Uterus (tissue), 4 donors: ENCODE results near the gene ME1. TPM values are rescaled to one million over a fixed set of nuclear protein-coding genes. Genes with fewer than 3 reads are reported as not detected.
"Not testable (repeated sequence)": the region's sequence is repeated elsewhere in the genome, so short reads cannot be mapped to it uniquely, and the experiment has no call there.

Experiments
- DNase-seq, 2 donors: peaks; one replicate each; pipeline ENCODE4 v3.0.0-alpha.2; 2019 to 2020
- H3K27ac ChIP-seq, 2 donors: fragments of 200-600 bp; sonication (generic); 1 replicate in 1 of 2; 2 replicates in 1 of 2; pipeline ENCODE4 v1.5.1; 2016 to 2018
- H3K27me3 ChIP-seq, 2 donors: fragments of 200-600 bp; sonication (generic); one replicate each; pipeline ENCODE4 v1.5.1; 2018 to 2019; ENCODE audit warnings: control low read depth in 1 of 2
- H3K36me3 ChIP-seq, 2 donors: fragments of 200-600 bp; sonication (generic); one replicate each; pipeline ENCODE4 v1.5.1; 2019; ENCODE audit warnings: control low read depth in 1 of 2
- H3K4me1 ChIP-seq, 2 donors: fragments of 200-600 bp; sonication (generic); one replicate each; pipeline ENCODE4 v1.5.1; 2018 to 2019; ENCODE audit warnings: control low read depth in 1 of 2
- H3K4me3 ChIP-seq, 2 donors: fragments of 200-600 bp; sonication (generic); 1 replicate in 1 of 2; 2 replicates in 1 of 2; pipeline ENCODE4 v1.5.1; 2018 to 2019; ENCODE audit warnings: mild to moderate bottlenecking in 1 of 2
- H3K9me3 ChIP-seq, 2 donors: fragments of 200-600 bp; sonication (generic); one replicate each; pipeline ENCODE4 v1.5.1; 2019; ENCODE audit warnings: control low read depth in 1 of 2
- POLR2A ChIP-seq, 2 donors: fragments of 450-650 bp; IDR thresholded peaks; one replicate each; pipeline ENCODE4 v1.6.1; 2016; ENCODE audit warnings: antibody characterized with exemption in 2 of 2, mild to moderate bottlenecking in 1 of 2, moderate library complexity in 1 of 2
- intact Hi-C: fragments of 100-400 bp; cut with DNase I; formaldehyde crosslinking; loops from one replicate; pipeline ENCODE4 v1.15.1; 2023; ENCODE audit warnings: low total_unique reads
- total RNA-seq, 4 donors: library from RNA; depleted of rRNA in 3 of 4; stranded (reverse); fragments of >200 nt in 3 of 4; gene quantifications; one replicate each; pipeline versions ENCODE4 v1.1.0 to v1.2.4, GENCODE V29; 2014 to 2023
- TF ChIP-seq, protein P1 (sequence below), 4 experiments: fragments of 200-600 bp in 2 of 4; fragments of 450-650 bp in 2 of 4; sonication (generic) in 2 of 4; IDR thresholded peaks; one replicate each; pipeline ENCODE4 v1.5.1; 2016 to 2019; ENCODE audit warnings: antibody characterized with exemption in 4 of 4, mild to moderate bottlenecking in 2 of 4, moderate library complexity in 1 of 4
- donor health status: DM: yes; HTN: yes; CAD: no.

The ME1 gene
- total RNA-seq, 4 donors from 2014 or later, result 1.0 to 18.5 (median 3.2) TPM

DNA sequence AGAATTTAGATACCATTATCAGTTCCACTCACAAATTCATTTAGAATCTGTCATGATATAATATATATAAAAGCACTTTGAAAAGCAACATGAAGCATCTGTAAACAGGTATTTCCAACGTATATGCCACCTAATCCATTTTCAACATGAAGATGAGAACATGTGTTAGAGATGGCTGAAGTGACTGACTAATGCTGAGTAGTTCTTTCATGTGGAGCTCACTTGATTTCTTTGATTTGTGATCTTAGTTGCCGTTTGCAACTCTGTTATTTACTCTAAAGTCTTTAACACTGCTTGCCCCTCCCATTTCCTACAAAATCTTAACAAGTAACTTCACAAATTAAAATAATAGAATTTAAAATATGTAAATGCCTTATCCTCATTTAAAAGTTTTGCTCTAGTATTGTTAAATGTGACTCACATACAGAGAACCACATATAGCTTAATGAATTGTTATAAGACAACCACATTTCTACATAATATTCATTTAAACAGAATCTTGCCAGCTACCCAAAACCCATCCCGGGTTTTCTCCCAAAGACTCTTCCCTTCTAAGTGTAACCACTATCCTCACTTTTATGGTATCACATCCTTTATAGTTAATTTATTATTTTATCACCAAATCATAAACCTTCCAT lies 78.3 kb downstream of the ME1 start:
- intact Hi-C loops, result no loop called here
- no peak for TF ChIP-seq POLR2A (IDR thresholded peaks at IDR 0.05)
- TF ChIP-seq, protein P1, sequence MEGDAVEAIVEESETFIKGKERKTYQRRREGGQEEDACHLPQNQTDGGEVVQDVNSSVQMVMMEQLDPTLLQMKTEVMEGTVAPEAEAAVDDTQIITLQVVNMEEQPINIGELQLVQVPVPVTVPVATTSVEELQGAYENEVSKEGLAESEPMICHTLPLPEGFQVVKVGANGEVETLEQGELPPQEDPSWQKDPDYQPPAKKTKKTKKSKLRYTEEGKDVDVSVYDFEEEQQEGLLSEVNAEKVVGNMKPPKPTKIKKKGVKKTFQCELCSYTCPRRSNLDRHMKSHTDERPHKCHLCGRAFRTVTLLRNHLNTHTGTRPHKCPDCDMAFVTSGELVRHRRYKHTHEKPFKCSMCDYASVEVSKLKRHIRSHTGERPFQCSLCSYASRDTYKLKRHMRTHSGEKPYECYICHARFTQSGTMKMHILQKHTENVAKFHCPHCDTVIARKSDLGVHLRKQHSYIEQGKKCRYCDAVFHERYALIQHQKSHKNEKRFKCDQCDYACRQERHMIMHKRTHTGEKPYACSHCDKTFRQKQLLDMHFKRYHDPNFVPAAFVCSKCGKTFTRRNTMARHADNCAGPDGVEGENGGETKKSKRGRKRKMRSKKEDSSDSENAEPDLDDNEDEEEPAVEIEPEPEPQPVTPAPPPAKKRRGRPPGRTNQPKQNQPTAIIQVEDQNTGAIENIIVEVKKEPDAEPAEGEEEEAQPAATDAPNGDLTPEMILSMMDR (IDR thresholded peaks at IDR 0.05), result no peak
- no peak for DNase-seq

DNA sequence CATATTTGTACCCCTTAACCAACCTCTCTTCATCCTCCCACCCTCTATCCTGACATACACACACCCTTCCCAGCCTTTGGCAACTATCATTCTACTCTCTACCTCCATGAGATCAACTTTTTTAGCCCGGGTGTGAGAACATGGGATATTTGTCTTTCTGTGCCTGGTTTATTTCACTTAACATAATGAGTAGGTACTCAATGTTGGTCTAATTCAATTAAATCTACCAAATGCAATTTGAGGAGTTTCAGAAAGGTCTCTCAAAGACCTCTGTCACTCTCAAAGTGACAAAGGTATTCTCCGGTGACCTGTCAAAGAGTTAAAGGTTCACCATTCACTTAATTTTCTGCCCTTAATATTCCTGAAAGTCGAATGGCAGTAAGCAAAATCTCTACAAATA lies 87.7 kb downstream of the ME1 start:
- H3K27ac ChIP-seq, result no peak overlapping the region
- peaks cover 0 to 3% of the 10 kb centered on the region in 2 donors for H3K36me3 ChIP-seq
- no peak overlapping the region for H3K4me3 ChIP-seq
- intact Hi-C loops, result no loop called here
- H3K9me3 ChIP-seq, result no peaks in the 10 kb centered on the region
- no peak for DNase-seq
- TF ChIP-seq, protein P1 (IDR thresholded peaks at IDR 0.05), result no peak
- TF ChIP-seq POLR2A (IDR thresholded peaks at IDR 0.05), result no peak
- H3K4me1 ChIP-seq, result no peaks in the 10 kb centered on the region
- H3K27me3 ChIP-seq, result no peaks in the 10 kb centered on the region

More for the DNA sequence above, 78.3 kb downstream of the ME1 start:
- no peaks in the 10 kb centered on the region for H3K27me3 ChIP-seq
- H3K9me3 ChIP-seq, result no peaks in the 10 kb centered on the region
- H3K36me3 ChIP-seq, result no peaks in the 10 kb centered on the region
- H3K4me1 ChIP-seq, result no peaks in the 10 kb centered on the region
- H3K27ac ChIP-seq, result no peak overlapping the region
- H3K4me3 ChIP-seq, result no peak overlapping the region

DNA sequence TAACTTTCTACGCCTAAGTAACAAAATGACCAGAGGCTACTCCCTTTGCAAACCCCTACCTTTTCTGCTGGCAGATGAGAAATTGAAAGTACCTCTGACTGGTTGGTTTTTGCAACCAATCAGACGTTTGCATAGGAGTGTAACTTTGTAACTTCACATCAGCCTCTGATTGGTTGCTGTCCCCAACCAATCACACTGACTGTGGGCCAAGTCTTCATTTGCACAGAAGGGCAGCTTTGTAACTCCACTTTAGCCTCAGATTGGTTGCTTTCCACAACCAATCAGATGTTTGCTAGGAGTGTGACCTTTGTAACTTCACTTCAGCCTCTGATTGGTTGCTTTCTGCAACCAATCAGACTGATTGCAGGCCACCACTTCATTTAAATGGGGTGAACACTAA lies 89.1 kb downstream of the ME1 start:
- no peaks in the 10 kb centered on the region for H3K9me3 ChIP-seq
- H3K27me3 ChIP-seq, result no peaks in the 10 kb centered on the region
- intact Hi-C loops, result no loop called here
- no peaks in the 10 kb centered on the region for H3K4me1 ChIP-seq
- peaks cover 0 to 3% of the 10 kb centered on the region in 2 donors for H3K36me3 ChIP-seq
- no peak overlapping the region for H3K4me3 ChIP-seq
- TF ChIP-seq, protein P1 (IDR thresholded peaks at IDR 0.05), result no peak
- TF ChIP-seq POLR2A (IDR thresholded peaks at IDR 0.05), result no peak
- no peak for DNase-seq
- no peak overlapping the region for H3K27ac ChIP-seq

DNA sequence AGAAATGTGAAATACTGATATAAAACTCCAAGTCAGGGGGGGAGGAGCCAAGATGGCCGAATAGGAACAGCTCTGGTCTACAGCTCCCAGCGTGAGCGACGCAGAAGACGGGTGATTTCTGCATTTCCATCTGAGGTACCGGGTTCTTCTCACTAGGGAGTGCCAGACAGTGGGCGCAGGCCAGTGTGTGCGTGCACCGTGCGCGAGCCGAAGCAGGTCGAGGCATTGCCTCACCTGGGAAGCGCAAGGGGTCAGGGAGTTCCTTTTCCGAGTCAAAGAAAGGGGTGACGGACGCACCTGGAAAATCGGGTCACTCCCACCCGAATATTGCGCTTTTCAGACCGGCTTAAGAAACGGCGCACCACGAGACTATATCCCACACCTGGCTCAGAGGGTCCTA lies 96.9 kb downstream of the ME1 start:
- not testable (repeated sequence) for DNase-seq, H3K9me3 ChIP-seq

DNA sequence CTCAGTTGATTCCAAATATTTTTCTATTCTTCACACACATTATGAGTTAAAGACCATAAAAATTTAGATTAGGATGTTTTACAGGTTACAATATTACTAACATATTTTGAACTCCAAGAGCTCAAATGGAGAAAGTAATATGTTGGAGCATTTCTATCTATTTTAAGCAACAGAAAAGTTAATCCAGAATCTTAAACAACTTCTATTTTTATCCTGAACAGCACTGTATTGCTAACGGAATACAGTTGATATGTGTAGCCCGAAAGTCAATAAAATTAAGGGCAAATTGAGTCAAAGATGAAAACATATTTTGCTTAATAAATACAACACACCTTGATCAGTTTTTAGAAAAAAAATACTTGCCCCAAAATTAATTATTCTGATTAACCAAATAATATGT lies 97.4 kb downstream of the ME1 start:
- Histone ChIP-seq H3K4me1 (no peaks in the 10 kb centered on the region), H3K27me3 (no peaks in the 10 kb centered on the region), H3K4me3 (no peak overlapping the region), H3K9me3 (no peaks in the 10 kb centered on the region), H3K27ac (no peak overlapping the region), H3K36me3 (no peaks in the 10 kb centered on the region)
- TF ChIP-seq POLR2A (IDR thresholded peaks at IDR 0.05), result no peak
- TF ChIP-seq, protein P1 (IDR thresholded peaks at IDR 0.05), result no peak
- DNase-seq, result no peak
- intact Hi-C loops, result no loop called here

More for the DNA sequence above, 96.9 kb downstream of the ME1 start:
- H3K27me3 ChIP-seq, intact Hi-C loops, H3K4me1 ChIP-seq, H3K4me3 ChIP-seq, H3K36me3 ChIP-seq, H3K27ac ChIP-seq: not testable (repeated sequence)

DNA sequence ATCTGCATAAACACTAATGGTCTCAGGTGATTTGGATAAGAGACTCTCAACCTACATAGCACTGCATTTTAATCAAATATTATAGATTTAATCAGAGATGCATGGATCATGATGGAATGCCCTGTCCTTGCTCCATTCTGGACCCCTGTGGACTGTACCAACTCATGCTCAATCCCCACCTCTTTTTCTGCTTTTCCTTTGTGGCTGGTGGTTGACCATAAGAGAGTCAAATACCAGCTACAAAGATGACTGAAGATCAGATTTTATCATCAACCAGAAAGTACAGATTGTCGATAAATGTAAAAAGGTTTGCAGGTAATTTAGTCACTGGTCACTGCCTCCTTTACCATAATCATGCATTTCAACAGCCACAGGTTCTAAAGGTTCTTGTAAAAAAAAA lies 116.2 kb downstream of the ME1 start:
- no peaks in the 10 kb centered on the region for H3K36me3 ChIP-seq
- no peak overlapping the region for H3K4me3 ChIP-seq
- DNase-seq, result no peak
- no peaks in the 10 kb centered on the region for H3K9me3 ChIP-seq
- intact Hi-C loops, result no loop called here
- TF ChIP-seq POLR2A (IDR thresholded peaks at IDR 0.05), result no peak
- TF ChIP-seq, protein P1 (IDR thresholded peaks at IDR 0.05), result no peak
- H3K4me1 ChIP-seq, result no peaks in the 10 kb centered on the region
- no peak overlapping the region for H3K27ac ChIP-seq
- H3K27me3 ChIP-seq, result no peaks in the 10 kb centered on the region
